ENCODE data around the gene EXOC6B.

Gene EXOC6B

GRCh38 chr2:72204156-72204785, 621.6 kb downstream of the EXOC6B start:
- no peak for DNase-seq

GRCh38 chr2:72198532-72199241, 627.1 kb downstream of the EXOC6B start:
- DNase-seq: no peak

GRCh38 chr2:72193723-72194122, 632.1 kb downstream of the EXOC6B start:
- DNase-seq: no peak

- DNase-seq: no peak
Measured at GRCh38 chr2:72191441-72191840, 634.4 kb downstream of the EXOC6B start.

GRCh38 chr2:72185206-72185605, 640.6 kb downstream of the EXOC6B start:
- DNase-seq: no peak

- DNase-seq: no peak
Measured at GRCh38 chr2:72183466-72183865, 642.4 kb downstream of the EXOC6B start.

GRCh38 chr2:72183016-72183415, 642.8 kb downstream of the EXOC6B start:
- no peak for DNase-seq

GRCh38 chr2:72182547-72182946, 643.3 kb downstream of the EXOC6B start:
- no peak for DNase-seq

GRCh38 chr2:72181616-72182015, 644.2 kb downstream of the EXOC6B start:
- DNase-seq: no peak

GRCh38 chr2:72180351-72180750, 645.5 kb downstream of the EXOC6B start:
- no peak for DNase-seq

GRCh38 chr2:72178551-72178950, 647.3 kb downstream of the EXOC6B start:
- DNase-seq: no peak

- no peak for DNase-seq
Measured at GRCh38 chr2:72176281-72176680, 649.6 kb downstream of the EXOC6B start.

- no peak for DNase-seq
Measured at GRCh38 chr2:72175636-72176035, 650.2 kb downstream of the EXOC6B start.

- DNase-seq: no peak
Measured at GRCh38 chr2:72173640-72174321, 652.1 kb downstream of the EXOC6B start.

GRCh38 chr2:72172478-72172877, 653.4 kb downstream of the EXOC6B start:
- DNase-seq: no peak

- no peak for DNase-seq
Measured at GRCh38 chr2:72166279-72166678, 659.6 kb downstream of the EXOC6B start.

- no peak for DNase-seq
Measured at GRCh38 chr2:72165792-72166191, 660.0 kb downstream of the EXOC6B start.

- no peak for DNase-seq
Measured at GRCh38 chr2:72162574-72162973, 663.3 kb downstream of the EXOC6B start.

- DNase-seq: no peak
Measured at GRCh38 chr2:72159211-72159993, 666.4 kb downstream of the EXOC6B start.

- no peak for DNase-seq
Measured at GRCh38 chr2:72157871-72158771, 667.7 kb downstream of the EXOC6B start.

- no peak for DNase-seq
Measured at GRCh38 chr2:72156872-72157271, 669.0 kb downstream of the EXOC6B start.

GRCh38 chr2:72155737-72156136, 670.1 kb downstream of the EXOC6B start:
- no peak for DNase-seq
